ENCODE results near the gene NUAK1. TPM values are rescaled to one million over a fixed set of nuclear protein-coding genes. Genes with fewer than 3 reads are reported as not detected.

The NUAK1 gene
- total RNA-seq, 2 donors from 2014 or later: 14.0 to 16.8 TPM

DNA sequence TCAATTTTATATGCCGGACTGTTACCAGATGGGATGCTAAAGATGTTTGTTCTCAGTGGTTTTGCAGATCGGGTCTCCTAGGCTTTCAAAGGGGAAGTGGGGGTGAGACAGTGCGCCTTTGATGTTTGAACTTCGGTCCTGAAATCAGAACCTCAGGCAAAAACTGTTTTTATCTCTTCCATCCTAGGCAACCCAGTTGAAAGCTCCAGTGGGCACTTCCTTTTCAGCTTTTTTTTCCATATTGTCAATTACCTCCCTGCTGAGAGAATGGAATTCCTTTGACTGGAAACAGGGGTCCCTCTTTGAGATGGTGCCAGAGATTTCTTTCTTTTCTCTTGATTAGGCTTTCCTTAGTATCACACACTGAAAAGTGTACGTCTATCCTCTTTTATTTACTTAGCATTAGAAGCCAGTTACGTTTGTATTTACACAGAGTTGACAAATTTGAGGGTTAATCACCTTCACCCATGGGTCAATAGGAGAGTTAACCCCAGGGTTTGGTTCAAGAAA is 40.0 kb downstream of the NUAK1 start:
- Histone ChIP-seq H3K27me3 (ENCODE audit: control insufficient read depth, insufficient read depth, low read length, poor library complexity, severe bottlenecking) (no peaks in the 10 kb centered on the region), H3K9me3 (ENCODE audit: control insufficient read depth, low read length) (no peaks in the 10 kb centered on the region), H3K4me3 (ENCODE audit: low read length) (no peak overlapping the region), H3K27ac (ENCODE audit: low read depth, low read length) (no peak overlapping the region), H3K4me1 (ENCODE audit: control insufficient read depth, insufficient read depth, low read length) (peaks cover 7% of the 10 kb centered on the region), H3K9ac (ENCODE audit: extremely low read depth, low read length, poor library complexity, severe bottlenecking) (no peak overlapping the region), H3K36me3 (ENCODE audit: control insufficient read depth, insufficient read depth, low read length) (peaks cover 96% of the 10 kb centered on the region)
- Mint-ChIP-seq H3K9me3 (no peaks in the 10 kb centered on the region), H3K36me3 (ENCODE audit: low read depth) (peaks cover 43% of the 10 kb centered on the region), H3K4me3 (no peak overlapping the region), H3K27ac (peak overlapping the region; percentile 52), H3K4me1 (peaks cover 52% of the 10 kb centered on the region), H3K27me3 (ENCODE audit: insufficient read depth) (no peaks in the 10 kb centered on the region)
- WGBS, 2 experiments (ENCODE audit: insufficient coverage in 1 of 2, insufficient read length in 1 of 2): 58 to 60% methylated on average over 5 to 6 of the region's 6 CpGs
- TF ChIP-seq, protein P1, sequence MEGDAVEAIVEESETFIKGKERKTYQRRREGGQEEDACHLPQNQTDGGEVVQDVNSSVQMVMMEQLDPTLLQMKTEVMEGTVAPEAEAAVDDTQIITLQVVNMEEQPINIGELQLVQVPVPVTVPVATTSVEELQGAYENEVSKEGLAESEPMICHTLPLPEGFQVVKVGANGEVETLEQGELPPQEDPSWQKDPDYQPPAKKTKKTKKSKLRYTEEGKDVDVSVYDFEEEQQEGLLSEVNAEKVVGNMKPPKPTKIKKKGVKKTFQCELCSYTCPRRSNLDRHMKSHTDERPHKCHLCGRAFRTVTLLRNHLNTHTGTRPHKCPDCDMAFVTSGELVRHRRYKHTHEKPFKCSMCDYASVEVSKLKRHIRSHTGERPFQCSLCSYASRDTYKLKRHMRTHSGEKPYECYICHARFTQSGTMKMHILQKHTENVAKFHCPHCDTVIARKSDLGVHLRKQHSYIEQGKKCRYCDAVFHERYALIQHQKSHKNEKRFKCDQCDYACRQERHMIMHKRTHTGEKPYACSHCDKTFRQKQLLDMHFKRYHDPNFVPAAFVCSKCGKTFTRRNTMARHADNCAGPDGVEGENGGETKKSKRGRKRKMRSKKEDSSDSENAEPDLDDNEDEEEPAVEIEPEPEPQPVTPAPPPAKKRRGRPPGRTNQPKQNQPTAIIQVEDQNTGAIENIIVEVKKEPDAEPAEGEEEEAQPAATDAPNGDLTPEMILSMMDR (conservative IDR thresholded peaks at IDR 0.05): no peak
- peak; percentile 58 for DNase-seq

DNA sequence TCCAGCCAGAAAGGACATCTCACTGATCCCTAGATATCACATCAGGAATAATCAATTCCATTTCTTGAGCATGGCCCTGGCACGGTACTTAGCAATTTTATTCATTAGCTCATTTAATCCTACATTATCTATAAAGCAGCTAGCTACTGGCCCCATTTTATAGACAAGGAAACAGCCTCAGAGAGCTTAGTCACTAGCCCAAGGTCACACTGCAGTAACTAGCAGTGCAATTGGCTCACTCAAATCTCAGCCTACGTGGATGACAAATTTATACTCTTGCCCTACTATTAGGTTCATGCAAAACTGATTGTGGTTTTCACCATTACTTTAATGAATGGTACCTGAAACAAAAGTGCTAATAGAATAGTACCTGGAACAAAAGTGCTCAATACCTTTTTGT is 41.7 kb downstream of the NUAK1 start:
- Mint-ChIP-seq H3K27ac (no peak overlapping the region), H3K4me1 (peaks cover 47% of the 10 kb centered on the region), H3K27me3 (ENCODE audit: insufficient read depth) (no peaks in the 10 kb centered on the region), H3K36me3 (ENCODE audit: low read depth) (peaks cover 41% of the 10 kb centered on the region), H3K9me3 (no peaks in the 10 kb centered on the region), H3K4me3 (no peak overlapping the region)
- H3K4me1 ChIP-seq (ENCODE audit: control insufficient read depth, insufficient read depth, low read length): peaks cover 7% of the 10 kb centered on the region
- H3K27ac ChIP-seq (ENCODE audit: low read depth, low read length): no peak overlapping the region
- H3K4me3 ChIP-seq (ENCODE audit: low read length): no peak overlapping the region
- TF ChIP-seq, protein P1 (conservative IDR thresholded peaks at IDR 0.05): no peak
- H3K36me3 ChIP-seq (ENCODE audit: control insufficient read depth, insufficient read depth, low read length): peaks cover 96% of the 10 kb centered on the region
- DNase-seq: no peak
- 93 to 100% methylated on average over 1 to 2 of the region's 2 CpGs for WGBS, 2 experiments (ENCODE audit: insufficient coverage in 1 of 2, insufficient read length in 1 of 2)
- no peaks in the 10 kb centered on the region for H3K9me3 ChIP-seq (ENCODE audit: control insufficient read depth, low read length)
- H3K9ac ChIP-seq (ENCODE audit: extremely low read depth, low read length, poor library complexity, severe bottlenecking): no peak overlapping the region
- no peaks in the 10 kb centered on the region for H3K27me3 ChIP-seq (ENCODE audit: control insufficient read depth, insufficient read depth, low read length, poor library complexity, severe bottlenecking)

DNA sequence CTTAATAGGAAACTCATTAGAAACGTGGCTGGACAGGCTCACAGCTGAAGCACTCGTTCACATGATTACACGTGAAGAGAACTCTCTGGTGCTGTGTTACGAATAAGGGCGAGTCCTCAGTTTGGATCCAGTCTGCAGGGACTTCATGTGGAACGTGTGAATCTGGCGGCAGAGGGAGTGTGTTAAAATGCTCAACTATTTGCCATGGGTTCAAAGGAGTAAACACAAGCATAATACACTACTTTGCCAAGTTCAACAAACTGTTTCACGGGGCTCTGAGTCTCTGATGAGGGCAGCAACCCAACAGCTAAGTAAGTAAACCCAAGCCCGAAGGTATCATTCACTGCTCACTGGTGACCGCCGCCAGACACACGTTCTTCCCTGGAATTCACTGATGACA is 42.4 kb downstream of the NUAK1 start:
- H3K9me3 Mint-ChIP-seq: no peaks in the 10 kb centered on the region
- Histone ChIP-seq H3K27me3 (ENCODE audit: control insufficient read depth, insufficient read depth, low read length, poor library complexity, severe bottlenecking) (no peaks in the 10 kb centered on the region), H3K4me3 (ENCODE audit: low read length) (no peak overlapping the region), H3K4me1 (ENCODE audit: control insufficient read depth, insufficient read depth, low read length) (peaks cover 7% of the 10 kb centered on the region), H3K9ac (ENCODE audit: extremely low read depth, low read length, poor library complexity, severe bottlenecking) (no peak overlapping the region), H3K27ac (ENCODE audit: low read depth, low read length) (no peak overlapping the region), H3K9me3 (ENCODE audit: control insufficient read depth, low read length) (no peaks in the 10 kb centered on the region), H3K36me3 (ENCODE audit: control insufficient read depth, insufficient read depth, low read length) (peaks cover 95% of the 10 kb centered on the region)
- H3K27ac Mint-ChIP-seq: no peak overlapping the region
- TF ChIP-seq, protein P1 (conservative IDR thresholded peaks at IDR 0.05): no peak
- no peaks in the 10 kb centered on the region for H3K27me3 Mint-ChIP-seq (ENCODE audit: insufficient read depth)
- DNase-seq: peak; percentile 41
- H3K4me3 Mint-ChIP-seq: no peak overlapping the region
- 93 to 95% methylated on average over 11 to 12 of the region's 12 CpGs for WGBS, 2 experiments (ENCODE audit: insufficient coverage in 1 of 2, insufficient read length in 1 of 2)
- H3K4me1 Mint-ChIP-seq: peaks cover 42% of the 10 kb centered on the region
- peaks cover 35% of the 10 kb centered on the region for H3K36me3 Mint-ChIP-seq (ENCODE audit: low read depth)

Measured in endodermal cell (in vitro differentiated cells).